GM12878 (cell line): Measurements from ENCODE around the gene SLC30A7. TPM values are rescaled to one million over a fixed set of nuclear protein-coding genes. Genes with fewer than 3 reads are reported as not detected.

Experiments
- ATAC-seq: fragments of 200-7000 bp; cut with Tn5 transposase; 3 replicates; pipeline ENCODE4 v1.9.1; 2020; ENCODE audit warnings: mild to moderate bottlenecking, moderate library complexity
- BruUV-seq: library from RNA; stranded (reverse); fragments of 400-500 nt; replicated peaks from 2 replicates; lab custom pipeline; 2021; lab: Mats Ljungman, UMichigan
- CTCF ChIA-PET: fragments of 300-600 bp; sonication (Branson Sonifier 250); formaldehyde crosslinking; extraction: SDS; loops from one replicate; lab custom pipeline; 2021; ENCODE audit warnings: inconsistent platforms; lab: Yijun Ruan, JAX
- POLR2A ChIA-PET: fragments of 350-600 bp; formaldehyde crosslinking; extraction: SDS; loops from one replicate; lab custom pipeline; 2021; ENCODE audit warnings: inconsistent platforms; lab: Charles Lee
- RAD21 ChIA-PET: fragments of 300-600 bp; sonication (Branson Sonifier 250); formaldehyde crosslinking; loops from one replicate; lab custom pipeline; 2023; ENCODE audit warnings: antibody characterized with exemption; ENCODE audit not compliant: unreplicated experiment; lab: Charles Lee
- SMC1A ChIA-PET: fragments of 300-600 bp; sonication (Branson Sonifier 250); formaldehyde crosslinking; loops from one replicate; lab custom pipeline; 2023; ENCODE audit not compliant: unreplicated experiment, uncharacterized antibody; lab: Charles Lee
- DNase-seq: peaks from one replicate; pipeline ENCODE4 v3.0.0-alpha.2; 2011; ENCODE audit warnings: low read depth, low spot score
- FAIRE-seq: peaks from 3 replicates; lab custom pipeline; 2011; peaks lifted over from hg19 to GRCh38; lab: Jason Lieb, UNC
- H2AFZ ChIP-seq: 2 replicates; pipeline ENCODE4 v1.6.0; 2011; ENCODE audit warnings: low read depth, low read length, control low read depth; ENCODE audit not compliant: control insufficient read depth
- H3K27ac ChIP-seq: 2 replicates; pipeline ENCODE4 v1.5.1; 2011; ENCODE audit warnings: control low read depth; ENCODE audit not compliant: control insufficient read depth, insufficient read depth
- H3K27me3 ChIP-seq, 2 experiments: replicated peaks in 1 of 2; 2 replicates each; pipeline versions ENCODE4 v1.6.0 to v1.6.1; 2011; ENCODE audit warnings: low read length in 1 of 2; ENCODE audit not compliant: control insufficient read depth in 2 of 2, insufficient read depth in 2 of 2
- H3K36me3 ChIP-seq, 2 experiments: 2 replicates each; pipeline ENCODE4 v1.5.1; 2011; ENCODE audit warnings: low read length in 1 of 2; ENCODE audit not compliant: control insufficient read depth in 2 of 2, insufficient read depth in 2 of 2
- H3K4me1 ChIP-seq: 2 replicates; pipeline ENCODE4 v1.6.1; 2011; ENCODE audit warnings: mild to moderate bottlenecking, low read length, moderate library complexity, mixed read lengths; ENCODE audit not compliant: control insufficient read depth, insufficient read depth
- H3K4me2 ChIP-seq: 2 replicates; pipeline ENCODE4 v1.6.0; 2011; ENCODE audit warnings: control low read depth; ENCODE audit not compliant: control insufficient read depth, insufficient read depth
- H3K4me3 ChIP-seq: fragments of 200-600 bp; sonication (generic); 2 replicates; pipeline ENCODE4 v1.5.1; 2016
- H3K79me2 ChIP-seq: 2 replicates; pipeline ENCODE4 v1.6.0; 2011; ENCODE audit warnings: low read length; ENCODE audit not compliant: control insufficient read depth, insufficient read depth
- H3K9ac ChIP-seq: 2 replicates; pipeline ENCODE4 v1.8.0; 2011; ENCODE audit warnings: low read length, control low read depth, mixed read lengths; ENCODE audit not compliant: control insufficient read depth, insufficient read depth
- H3K9me3 ChIP-seq: replicated peaks from 3 replicates; pipeline ENCODE4 v1.5.1; 2011; ENCODE audit warnings: mild to moderate bottlenecking, low read length; ENCODE audit not compliant: control insufficient read depth, insufficient read depth
- H4K20me1 ChIP-seq: 2 replicates; pipeline ENCODE4 v1.6.0; 2011; ENCODE audit not compliant: control insufficient read depth, insufficient read depth
- BMI1 ChIP-seq: fragments of 450-650 bp; IDR thresholded peaks from 2 replicates; pipeline ENCODE4 v1.6.1; 2016; ENCODE audit warnings: mild to moderate bottlenecking, moderate library complexity, borderline replicate concordance
- CREB1 ChIP-seq: IDR thresholded peaks from 2 replicates; pipeline ENCODE4 v1.6.1; 2012; ENCODE audit warnings: low read depth, mild to moderate bottlenecking, inconsistent platforms
- EP300 ChIP-seq, 2 experiments: fragments of 150-350 bp in 1 of 2; IDR thresholded peaks; 2 replicates each; pipeline ENCODE4 v1.6.1; 2011 to 2012; ENCODE audit warnings: low read depth in 2 of 2, low read length in 2 of 2, borderline replicate concordance in 1 of 2, improper control_type of control experiment in 1 of 2, inconsistent platforms in 1 of 2; ENCODE audit not compliant: control insufficient read depth in 1 of 2
- GABPA ChIP-seq: IDR thresholded peaks from 2 replicates; pipeline ENCODE4 v1.6.1; 2014; ENCODE audit warnings: antibody characterized with exemption, low read depth, mild to moderate bottlenecking, inconsistent platforms
- MYB ChIP-seq: fragments of 150-350 bp; IDR thresholded peaks from 2 replicates; pipeline ENCODE4 v1.6.1; 2014; ENCODE audit warnings: mild to moderate bottlenecking, low read depth, low read length, borderline replicate concordance
- NKRF ChIP-seq: fragments of 450-650 bp; conservative IDR thresholded peaks from 2 replicates; pipeline ENCODE4 v1.6.1; 2017; ENCODE audit warnings: mild to moderate bottlenecking, moderate library complexity
- PKNOX1 ChIP-seq: fragments of 450-650 bp; IDR thresholded peaks from 2 replicates; pipeline ENCODE4 v1.6.1; 2016; ENCODE audit warnings: mild to moderate bottlenecking
- SRF ChIP-seq, 2 experiments: IDR thresholded peaks; 2 replicates each; pipeline ENCODE4 v1.6.1; 2011; ENCODE audit warnings: low read depth in 2 of 2, low read length in 2 of 2, mild to moderate bottlenecking in 1 of 2, moderate library complexity in 1 of 2
- ZNF592 ChIP-seq: fragments of 450-650 bp; IDR thresholded peaks from 2 replicates; pipeline ENCODE4 v1.6.1; 2017; ENCODE audit warnings: mild to moderate bottlenecking, moderate library complexity
- ZZZ3 ChIP-seq: IDR thresholded peaks from 2 replicates; pipeline ENCODE4 v1.6.1; 2011; ENCODE audit warnings: low read depth; ENCODE audit not compliant: control insufficient read depth, insufficient read length
- WGBS: methylation state at CpG from one replicate; pipeline ENCODE4 v1.1.6; 2016; ENCODE audit warnings: low lambda C conversion rate; ENCODE audit not compliant: insufficient replicate concordance, insufficient coverage; ENCODE audit errors: missing lambda C conversion rate; 5-methylcytosine and 5-hydroxymethylcytosine counted together
- in situ Hi-C: fragments of 300-500 bp; cut with MboI; formaldehyde crosslinking; loops from 9 replicates; pipeline ENCODE4 v1.14.3; 2018; ENCODE audit warnings: mixed read lengths
- intact Hi-C: fragments of 100-400 bp; cut with micrococcal nuclease; formaldehyde crosslinking; loops from one replicate; pipeline ENCODE4 v1.14.2; 2022; ENCODE audit not compliant: unreplicated experiment
- polyA plus RNA-seq, 11 experiments: library from polyadenylated mRNA; depleted of rRNA in 4 of 11; unstranded in 6 of 11; stranded (reverse) in 5 of 11; fragments of >200 nt; fragmentation: Nextera tagmentation in 4 of 11; fragmentation: Illumina TruSeq in 1 of 11; extraction: Ambion mirVana in 4 of 11; extraction: Trizol in 1 of 11; gene quantifications; 1 replicate in 1 of 11; 2 replicates in 10 of 11; pipeline versions ENCODE4 v1.2.1 to v1.2.3, GENCODE V29; 2011 to 2016; ENCODE audit warnings: inconsistent platforms in 2 of 11, missing spikeins in 2 of 11, low read depth in 1 of 11
- total RNA-seq, 4 experiments: library from RNA; depleted of rRNA in 3 of 4; stranded (reverse); fragments of >200 nt in 3 of 4; fragmentation: Illumina TruSeq in 1 of 4; extraction: Trizol in 1 of 4; gene quantifications; 2 replicates each; pipeline versions ENCODE4 v1.2.1 to v1.2.3, GENCODE V29; 2013 to 2021
- TF ChIP-seq, protein P1 (sequence below): fragments of 450-650 bp; IDR thresholded peaks from 2 replicates; pipeline ENCODE4 v1.6.1; 2017; ENCODE audit warnings: antibody characterized with exemption, mild to moderate bottlenecking, moderate library complexity

The SLC30A7 gene
- total and polyA plus RNA-seq, 10 of the 15 experiments (the other 5 are each of a cell fraction or from before 2014, with no cell fraction given): 4.4 to 23.3 (median 16.9) TPM

GRCh38 chr1:101004670-101005069, 108.8 kb downstream of the SLC30A7 start:
- H3K27ac ChIP-seq: no peak overlapping the region
- ChIA-PET SMC1A (interaction anchor here (1.3 to 2.5 kb wide), 3 partner anchors 9 to 18 kb away, joined by 3 to 8 read pairs (median 6); no protein-coding TSS in a partner anchor), RAD21 (interaction anchor here (1.0 to 1.2 kb wide), 2 partner anchors 17 to 284 kb away, joined by 3 read pairs; no protein-coding TSS in a partner anchor), CTCF (interaction anchor here (1.2 to 1.3 kb wide), 2 partner anchors 12 to 234 kb away, joined by 3 read pairs; no protein-coding TSS in a partner anchor), POLR2A (no interaction called here)
- H3K4me3 ChIP-seq: no peak overlapping the region
- in situ Hi-C loops (no loop called here), intact Hi-C loops (loop anchor here (5.0 kb wide), 1 partner anchor 283 kb away; no protein-coding TSS in a partner anchor)
- no peaks in the 10 kb centered on the region; the same call in 2 of the 3 replicates for H3K9me3 ChIP-seq
- no TSS peak for BruUV-seq
- no peak overlapping the region for H3K9ac ChIP-seq
- WGBS: 100% methylated on average over 3 of the region's 3 CpGs
- H3K4me1 ChIP-seq: peaks cover 11% of the 10 kb centered on the region; the same call in 1 of the 2 replicates
- ATAC-seq (no peak), FAIRE-seq (no peak), DNase-seq (no peak)
- H3K4me2 ChIP-seq: no peak overlapping the region; the same call in 1 of the 2 replicates
- H3K27me3 ChIP-seq: no peaks in the 10 kb centered on the region
- peaks cover 0 to 5% of the 10 kb centered on the region in 2 experiments; a peak in 1 of 4 replicates for H3K36me3 ChIP-seq
- H2AFZ ChIP-seq: no peak overlapping the region
- H4K20me1 ChIP-seq: no peaks in the 10 kb centered on the region
- H3K79me2 ChIP-seq: no peaks in the 10 kb centered on the region
- TF ChIP-seq BMI1 (no peak), PKNOX1 (no peak), MYB (no peak), ZZZ3 (no peak), EP300 (IDR thresholded peaks at IDR 0.05; ENCODE audit: borderline replicate concordance in 1 of 2, control insufficient read depth in 1 of 2, low read depth in 2 of 2, low read length in 2 of 2) (no peak), SRF (IDR thresholded peaks at IDR 0.05; ENCODE audit: low read depth in 2 of 2, low read length in 2 of 2) (no peak), NKRF (no peak), ZNF592 (no peak), CREB1 (no peak), GABPA (no peak)
- TF ChIP-seq, protein P1, sequence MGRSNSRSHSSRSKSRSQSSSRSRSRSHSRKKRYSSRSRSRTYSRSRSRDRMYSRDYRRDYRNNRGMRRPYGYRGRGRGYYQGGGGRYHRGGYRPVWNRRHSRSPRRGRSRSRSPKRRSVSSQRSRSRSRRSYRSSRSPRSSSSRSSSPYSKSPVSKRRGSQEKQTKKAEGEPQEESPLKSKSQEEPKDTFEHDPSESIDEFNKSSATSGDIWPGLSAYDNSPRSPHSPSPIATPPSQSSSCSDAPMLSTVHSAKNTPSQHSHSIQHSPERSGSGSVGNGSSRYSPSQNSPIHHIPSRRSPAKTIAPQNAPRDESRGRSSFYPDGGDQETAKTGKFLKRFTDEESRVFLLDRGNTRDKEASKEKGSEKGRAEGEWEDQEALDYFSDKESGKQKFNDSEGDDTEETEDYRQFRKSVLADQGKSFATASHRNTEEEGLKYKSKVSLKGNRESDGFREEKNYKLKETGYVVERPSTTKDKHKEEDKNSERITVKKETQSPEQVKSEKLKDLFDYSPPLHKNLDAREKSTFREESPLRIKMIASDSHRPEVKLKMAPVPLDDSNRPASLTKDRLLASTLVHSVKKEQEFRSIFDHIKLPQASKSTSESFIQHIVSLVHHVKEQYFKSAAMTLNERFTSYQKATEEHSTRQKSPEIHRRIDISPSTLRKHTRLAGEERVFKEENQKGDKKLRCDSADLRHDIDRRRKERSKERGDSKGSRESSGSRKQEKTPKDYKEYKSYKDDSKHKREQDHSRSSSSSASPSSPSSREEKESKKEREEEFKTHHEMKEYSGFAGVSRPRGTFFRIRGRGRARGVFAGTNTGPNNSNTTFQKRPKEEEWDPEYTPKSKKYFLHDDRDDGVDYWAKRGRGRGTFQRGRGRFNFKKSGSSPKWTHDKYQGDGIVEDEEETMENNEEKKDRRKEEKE: no peak
